Kidney tubule cell (primary cell): ENCODE results near the gene POP5.

Experiments
- DNase-seq: peaks from one replicate; pipeline ENCODE4 v3.0.0-alpha.2; 2018; ENCODE audit warnings: low spot score

POP5 gene

DNA sequence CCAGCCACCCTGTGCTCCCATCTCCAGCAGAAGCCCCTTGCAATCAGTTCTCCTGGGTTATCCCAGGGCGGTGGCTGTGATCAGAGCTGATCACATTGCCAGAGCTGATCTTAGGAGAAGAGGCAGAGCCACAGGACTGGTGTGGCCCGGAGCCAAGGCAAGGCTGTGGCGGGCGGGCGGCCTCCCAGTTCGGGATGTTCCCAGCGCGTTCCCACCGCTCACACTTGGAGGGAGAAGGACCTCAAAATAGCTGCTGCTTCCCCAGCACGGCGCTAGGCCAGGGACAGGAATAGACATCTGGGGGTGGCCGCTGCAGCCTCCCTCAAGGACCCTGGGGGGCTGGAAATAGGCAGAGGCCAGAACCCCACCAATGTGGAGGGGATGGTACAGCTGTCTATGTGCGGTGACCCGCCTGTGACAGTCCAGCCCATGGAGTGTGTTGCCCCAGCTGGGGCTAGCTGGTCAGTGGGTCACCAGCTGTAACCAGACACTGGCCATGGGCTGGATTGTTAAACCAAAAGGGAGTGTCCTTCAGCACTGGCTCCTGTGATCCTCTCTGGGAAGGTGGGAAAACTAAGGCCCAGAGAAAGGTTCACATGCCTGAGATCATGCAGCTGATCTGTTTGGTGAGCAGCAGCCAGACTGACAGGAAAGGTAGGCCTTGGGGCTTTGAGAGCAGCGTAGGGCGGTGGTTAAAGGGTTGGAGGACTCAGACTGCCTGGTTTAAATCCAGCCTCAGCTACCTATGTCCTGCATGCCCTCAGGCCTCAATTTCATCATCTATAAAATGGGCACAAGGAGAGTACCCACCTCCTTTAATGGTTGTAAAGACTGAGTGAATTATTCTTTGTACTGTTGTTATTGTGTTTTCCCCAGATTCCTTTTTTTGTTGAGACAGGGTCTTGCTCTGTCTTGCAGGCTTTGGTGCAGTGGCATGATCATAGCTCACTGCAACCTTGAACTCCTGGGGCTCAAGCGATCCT is 8.0 kb upstream of the POP5 start:
- DNase-seq, result no peak

- DNase-seq, result no peak
Observed at GRCh38 chr12:120588371-120588770, 7.2 kb upstream of the POP5 start.

- DNase-seq, result no peak
Observed at GRCh38 chr12:120586860-120587259, 5.7 kb upstream of the POP5 start.

GRCh38 chr12:120586206-120586605 is 5.0 kb upstream of the POP5 start:
- DNase-seq, result no peak

DNA sequence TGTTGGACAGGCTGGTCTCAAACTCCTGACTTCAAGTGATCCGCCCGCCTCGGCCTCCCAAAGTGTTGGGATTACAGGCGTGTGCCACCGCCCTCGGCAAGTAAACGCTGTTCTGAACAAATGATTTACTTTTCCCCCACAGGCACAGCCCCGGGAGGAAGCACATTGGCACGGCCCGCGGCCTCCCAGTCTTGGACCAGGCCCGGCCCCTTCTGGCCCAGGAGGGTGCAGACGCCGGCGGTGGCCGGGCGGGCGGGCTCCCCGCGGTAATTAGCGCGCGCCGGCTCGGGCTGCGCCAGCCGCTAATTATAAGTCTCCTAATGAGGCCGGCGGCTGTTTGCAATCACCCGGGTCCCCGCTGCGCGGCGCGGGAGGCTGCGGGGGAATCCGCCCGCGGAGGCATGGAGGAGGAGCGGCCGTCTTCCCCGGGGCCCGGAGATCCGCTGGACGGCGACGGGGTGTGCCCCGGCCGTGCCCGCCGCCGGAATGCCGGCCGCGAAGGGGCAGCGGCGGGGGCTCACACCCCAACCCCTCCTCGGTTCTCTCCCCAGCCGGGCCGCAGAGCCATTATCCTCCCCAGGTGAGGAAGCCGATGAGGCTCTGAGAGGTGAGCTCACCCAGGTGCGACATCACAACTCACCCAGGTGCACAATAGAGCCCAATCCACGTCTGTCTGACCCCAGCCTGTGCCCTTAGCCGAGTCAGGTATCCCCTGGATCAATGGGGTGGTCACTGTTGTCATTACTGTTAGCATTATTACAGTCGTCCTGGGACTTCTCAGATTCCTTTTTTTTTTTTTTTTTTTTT is 3.3 kb upstream of the POP5 start:
- peak; percentile 63 for DNase-seq

DNA sequence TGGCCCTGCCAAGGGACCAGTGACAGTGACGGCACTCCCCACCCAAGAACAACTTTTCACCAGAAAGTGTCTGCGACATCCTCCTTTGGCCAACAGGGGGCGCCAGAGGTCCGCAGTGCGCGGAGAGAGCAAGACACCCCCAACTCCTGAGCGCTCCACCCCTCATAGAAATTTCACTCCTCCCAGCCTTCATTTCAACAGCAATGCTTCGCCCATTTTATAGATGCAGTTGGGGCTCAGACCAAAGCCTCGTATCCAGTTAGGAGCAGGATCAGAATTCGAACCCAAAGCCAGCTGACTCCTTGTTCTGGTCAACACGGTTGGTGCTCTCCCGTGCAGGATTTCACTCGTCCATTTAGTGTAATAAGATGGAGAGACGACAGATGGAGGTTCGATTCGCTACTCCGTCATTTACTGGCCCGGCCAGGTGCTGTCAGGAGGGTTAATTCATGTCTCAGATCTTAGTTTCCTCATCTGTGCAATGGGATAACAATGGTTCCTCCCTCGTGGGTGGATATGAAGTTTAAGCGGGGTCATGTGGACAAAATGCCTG is 2.4 kb upstream of the POP5 start:
- peak; percentile 74 for DNase-seq

DNA sequence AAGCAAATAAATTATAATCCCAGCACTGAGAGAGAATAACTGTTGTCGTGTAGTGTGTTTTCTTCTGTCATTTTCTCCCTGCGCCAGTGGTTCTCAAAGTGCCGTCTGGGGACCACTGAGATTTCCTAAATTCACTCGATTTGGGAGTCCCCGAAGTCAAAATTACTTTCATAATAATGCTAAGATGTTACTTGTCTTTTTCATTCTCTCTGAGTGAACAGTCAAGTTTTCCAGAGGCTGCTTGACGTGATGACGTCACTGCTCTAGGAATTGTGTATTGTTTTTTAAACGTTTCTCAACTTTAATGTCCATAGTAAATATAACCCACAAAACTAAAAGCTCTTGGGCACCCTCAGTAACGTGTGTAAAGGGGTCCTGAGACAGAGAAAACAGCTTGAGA is 796 bp upstream of the POP5 start:
- DNase-seq, result no peak

- DNase-seq, result no peak
Observed at GRCh38 chr12:120579179-120579578, 2.0 kb downstream of the POP5 start.

GRCh38 chr12:120574106-120574505 is 7.1 kb downstream of the POP5 start:
- no peak for DNase-seq

DNA sequence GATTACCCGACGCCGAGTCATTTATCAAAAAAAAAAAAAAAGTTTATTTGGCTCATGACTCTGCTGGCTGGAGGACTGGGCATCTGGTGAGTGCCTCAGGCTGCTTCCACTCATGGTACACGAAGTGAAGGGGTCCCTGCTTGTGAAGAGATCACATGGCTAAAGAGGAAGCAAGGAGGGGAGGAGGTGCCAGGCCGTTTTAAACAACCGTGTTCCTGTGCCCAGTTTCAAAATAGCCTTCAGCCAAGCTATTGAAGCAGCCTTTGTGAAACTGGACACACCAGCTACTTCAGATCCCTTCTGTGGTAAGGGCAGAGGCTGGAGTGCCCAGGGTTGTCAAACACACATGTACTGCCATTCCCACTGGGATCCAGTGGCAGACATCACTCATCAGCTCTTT is 7.6 kb downstream of the POP5 start:
- DNase-seq, result no peak

- no peak for DNase-seq
Observed at GRCh38 chr12:120571299-120571698, 9.9 kb downstream of the POP5 start.

DNA sequence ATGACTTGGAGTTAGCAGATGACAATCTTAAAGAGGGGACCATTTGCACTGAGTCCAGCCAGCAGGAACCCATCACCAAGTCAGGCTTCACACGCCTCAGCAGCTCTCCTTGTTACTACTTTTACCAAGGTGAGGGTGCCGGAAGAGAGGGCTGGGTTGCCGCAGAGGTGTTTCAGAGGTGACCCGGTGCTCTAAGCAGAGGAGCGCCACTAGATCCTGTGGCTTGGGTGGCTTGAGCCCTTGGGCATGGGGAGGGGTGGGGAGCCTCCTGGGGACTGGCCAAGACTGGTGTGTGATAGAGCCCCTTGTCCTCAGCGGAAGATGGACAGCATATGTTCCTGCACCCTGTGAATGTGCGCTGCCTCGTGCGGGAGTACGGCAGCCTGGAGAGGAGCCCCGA is 17.7 kb downstream of the POP5 start:
- no peak for DNase-seq

DNA sequence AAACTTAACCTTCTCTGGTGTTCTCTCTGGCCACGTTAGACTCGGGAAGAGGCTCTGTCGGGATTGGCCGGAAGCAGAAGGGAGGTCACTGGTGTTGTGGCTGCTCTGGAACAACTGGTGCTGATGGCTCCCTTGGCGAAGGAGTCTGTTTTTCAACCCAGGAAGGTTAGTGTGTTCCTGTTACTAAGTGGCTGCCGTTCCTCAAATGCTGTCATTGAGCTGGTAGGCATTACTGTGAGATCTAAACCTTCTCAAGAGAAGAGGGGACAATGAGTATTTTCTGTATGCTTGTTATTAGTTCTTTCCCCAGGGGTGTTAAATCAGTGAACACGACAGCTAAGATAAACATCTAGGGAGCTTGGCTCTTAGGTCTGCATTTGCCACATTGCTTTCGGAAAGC is 18.3 kb downstream of the POP5 start:
- DNase-seq, result no peak

DNA sequence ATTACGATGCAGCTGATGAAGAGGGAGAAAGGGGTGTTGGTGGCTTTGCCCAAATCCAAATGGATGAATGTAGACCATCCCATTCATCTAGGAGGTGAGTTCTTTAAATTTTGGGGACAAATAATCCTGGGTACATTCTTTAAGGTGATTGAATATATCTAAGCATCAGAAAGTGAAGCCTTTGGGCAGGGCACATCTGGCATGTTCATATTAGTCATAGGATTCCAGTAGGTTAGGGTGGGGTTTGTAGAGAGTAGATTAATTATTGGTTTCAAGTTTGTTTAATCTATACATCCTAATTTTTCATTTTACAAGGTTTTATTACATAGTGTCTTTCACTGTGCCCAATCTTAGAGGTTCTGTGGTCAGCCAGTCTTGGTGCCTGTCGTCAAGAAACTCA is 23.6 kb downstream of the POP5 start:
- DNase-seq, result no peak

DNA sequence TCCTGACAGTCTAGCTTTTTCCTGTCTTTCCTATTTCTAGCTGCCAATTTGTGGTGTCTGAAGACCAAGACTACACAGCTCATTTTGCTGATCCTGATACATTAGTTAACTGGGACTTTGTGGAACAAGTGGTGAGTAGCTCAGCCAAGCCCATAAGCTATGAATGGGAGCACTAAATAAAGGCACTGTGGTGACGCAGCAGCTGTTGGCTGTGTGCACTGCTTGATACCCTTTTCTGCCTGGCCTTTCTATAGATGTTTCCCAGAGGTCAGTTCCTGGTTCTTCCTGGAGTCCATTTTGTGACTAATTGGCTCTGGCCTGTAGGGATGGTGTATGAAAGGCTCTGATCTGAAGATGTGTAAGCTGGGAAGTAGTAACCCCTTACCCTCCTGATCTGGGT is 26.5 kb downstream of the POP5 start:
- no peak for DNase-seq

GRCh38 chr12:120546050-120546386 is 35.2 kb downstream of the POP5 start:
- no peak for DNase-seq

GRCh38 chr12:120544691-120545090 is 36.5 kb downstream of the POP5 start:
- DNase-seq, result no peak

- DNase-seq, result no peak
Observed at GRCh38 chr12:120542166-120542565, 39.0 kb downstream of the POP5 start.

GRCh38 chr12:120540445-120540844 is 40.8 kb downstream of the POP5 start:
- DNase-seq, result no peak

GRCh38 chr12:120539303-120539702 is 41.9 kb downstream of the POP5 start:
- peak; percentile 67 for DNase-seq

GRCh38 chr12:120538281-120539156 is 42.7 kb downstream of the POP5 start:
- peak; percentile 89 for DNase-seq

DNA sequence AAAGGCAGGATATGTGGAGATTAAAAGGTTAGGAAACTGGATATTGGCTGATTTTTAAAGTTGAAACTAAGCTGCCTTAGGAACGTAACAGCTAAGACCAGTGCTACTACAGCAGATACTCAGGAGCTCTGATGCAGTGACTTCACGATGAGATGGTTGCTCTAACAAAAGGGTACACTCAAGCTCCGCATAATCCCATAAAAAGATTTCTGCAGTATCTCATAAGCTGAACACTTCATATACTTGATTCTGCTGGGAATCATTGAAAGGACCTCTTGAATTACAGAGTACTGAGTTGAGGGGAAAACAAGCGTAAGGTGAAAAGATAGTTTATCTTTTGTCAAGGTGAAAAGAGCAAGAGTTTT is 43.4 kb downstream of the POP5 start:
- no peak for DNase-seq
